SK-N-MC (cell line): ENCODE measurements around the gene PRKCZ.

Experiments used
- DNase-seq: peaks from one replicate; pipeline ENCODE4 v3.0.0-alpha.2; 2011; ENCODE audit warnings: low read depth, low spot score
- H3K27ac ChIP-seq: fragments of 200-600 bp; sonication (generic); 2 replicates; pipeline ENCODE4 v1.5.1; 2016; ENCODE audit warnings: mixed run types
- H3K36me3 ChIP-seq: fragments of 200-600 bp; sonication (generic); 2 replicates; pipeline ENCODE4 v1.6.1; 2017; ENCODE audit warnings: antibody characterized with exemption, low read length, mixed read lengths; ENCODE audit not compliant: insufficient read depth
- H3K4me3 ChIP-seq: fragments of 200-600 bp; sonication (generic); 2 replicates; pipeline ENCODE4 v1.5.1; 2016
- H3K9ac ChIP-seq: fragments of 200-600 bp; sonication (generic); 2 replicates; pipeline ENCODE4 v1.8.0; 2017; ENCODE audit warnings: mixed run types, mixed read lengths; ENCODE audit not compliant: insufficient read length
- H3K9me3 ChIP-seq: fragments of 200-600 bp; sonication (generic); 2 replicates; pipeline ENCODE4 v1.6.1; 2017; ENCODE audit warnings: low read depth, mild to moderate bottlenecking, antibody characterized with exemption, low read length, moderate library complexity, mixed read lengths
- EZH2 ChIP-seq: fragments of 200-600 bp; sonication (generic); IDR thresholded peaks from one replicate; pipeline ENCODE4 v1.6.1; 2017; ENCODE audit warnings: antibody characterized with exemption
- FOXP2 ChIP-seq: optimal IDR thresholded peaks from 2 replicates; pipeline ENCODE3; 2011; ENCODE audit warnings: mild to moderate bottlenecking, moderate library complexity; ENCODE audit not compliant: insufficient read depth; ENCODE audit errors: extremely low read length, control extremely low read depth
- POLR2AphosphoS5 ChIP-seq: IDR thresholded peaks from 2 replicates; pipeline ENCODE4 v1.6.1; 2012; ENCODE audit warnings: mild to moderate bottlenecking, low read depth, low read length, borderline replicate concordance

Gene PRKCZ

GRCh38 chr1:2125350-2126211, 75.4 kb downstream of the PRKCZ start:
- H3K27ac ChIP-seq, result no peak overlapping the region
- H3K9ac ChIP-seq, result no peak overlapping the region
- H3K9me3 ChIP-seq, result no peaks in the 10 kb centered on the region
- TF ChIP-seq FOXP2 (no peak), EZH2 (no peak), POLR2AphosphoS5 (no peak)
- no peaks in the 10 kb centered on the region for H3K36me3 ChIP-seq
- H3K4me3 ChIP-seq, result no peak overlapping the region
- no peak for DNase-seq

- Histone ChIP-seq H3K36me3 (no peaks in the 10 kb centered on the region), H3K9me3 (no peaks in the 10 kb centered on the region), H3K9ac (no peak overlapping the region), H3K4me3 (no peak overlapping the region), H3K27ac (no peak overlapping the region)
- no peak for DNase-seq
- TF ChIP-seq EZH2 (no peak), POLR2AphosphoS5 (no peak), FOXP2 (no peak)
Observed at GRCh38 chr1:2126331-2127186, 76.3 kb downstream of the PRKCZ start.

DNA sequence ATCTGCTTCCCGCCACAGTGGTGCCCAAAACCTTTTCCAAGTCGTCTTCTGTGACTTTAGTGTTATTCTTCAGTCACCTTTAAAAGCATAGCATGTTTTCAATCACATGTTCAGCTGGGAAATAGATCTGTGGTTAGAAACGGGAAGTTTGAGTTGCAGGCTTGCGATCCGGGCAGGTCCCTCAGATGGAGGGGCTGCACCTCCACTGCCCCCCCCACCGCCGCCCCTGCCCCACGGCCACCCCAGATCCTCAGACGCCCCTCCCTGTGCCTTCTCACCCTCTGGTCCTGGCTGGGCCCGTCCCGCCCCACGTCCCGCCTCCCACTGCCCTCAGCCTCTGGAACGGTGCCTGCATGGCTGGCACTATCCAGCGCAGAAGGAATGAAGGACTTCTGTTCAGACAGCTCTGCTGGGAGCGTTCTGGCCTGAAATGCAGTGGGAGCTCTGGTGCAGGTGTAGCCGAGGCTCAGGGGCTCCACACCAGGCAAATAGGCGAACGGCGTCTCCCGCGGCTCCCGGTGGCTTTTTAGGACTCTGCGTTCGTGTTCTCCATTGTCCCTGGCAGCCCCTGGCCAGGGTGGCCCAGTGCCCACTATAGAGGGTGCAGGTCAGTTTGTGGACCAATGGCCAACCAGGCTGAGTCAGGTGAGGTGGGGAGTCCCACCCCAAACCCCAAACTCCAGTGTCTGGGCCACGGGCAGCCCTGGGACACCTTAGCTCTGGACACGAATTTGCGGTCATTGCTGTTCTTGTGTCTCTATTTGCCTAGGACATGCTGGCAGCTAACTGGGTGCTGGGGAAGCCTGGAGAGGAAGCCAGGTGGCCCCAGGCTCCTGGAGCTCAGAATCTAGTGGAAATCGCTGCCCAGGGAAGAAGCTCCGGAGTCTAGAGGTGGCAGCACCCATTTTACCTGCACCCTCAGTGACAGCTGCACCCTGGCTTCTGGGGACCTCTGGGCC, 77.3 kb downstream of the PRKCZ start:
- Histone ChIP-seq H3K4me3 (peak overlapping the region; percentile 49; the same call in 1 of the 2 replicates), H3K36me3 (no peaks in the 10 kb centered on the region), H3K9ac (no peak overlapping the region), H3K9me3 (no peaks in the 10 kb centered on the region), H3K27ac (no peak overlapping the region)
- DNase-seq, result no peak
- no peak for TF ChIP-seq EZH2
- TF ChIP-seq FOXP2, result no peak
- TF ChIP-seq POLR2AphosphoS5, result no peak

DNA sequence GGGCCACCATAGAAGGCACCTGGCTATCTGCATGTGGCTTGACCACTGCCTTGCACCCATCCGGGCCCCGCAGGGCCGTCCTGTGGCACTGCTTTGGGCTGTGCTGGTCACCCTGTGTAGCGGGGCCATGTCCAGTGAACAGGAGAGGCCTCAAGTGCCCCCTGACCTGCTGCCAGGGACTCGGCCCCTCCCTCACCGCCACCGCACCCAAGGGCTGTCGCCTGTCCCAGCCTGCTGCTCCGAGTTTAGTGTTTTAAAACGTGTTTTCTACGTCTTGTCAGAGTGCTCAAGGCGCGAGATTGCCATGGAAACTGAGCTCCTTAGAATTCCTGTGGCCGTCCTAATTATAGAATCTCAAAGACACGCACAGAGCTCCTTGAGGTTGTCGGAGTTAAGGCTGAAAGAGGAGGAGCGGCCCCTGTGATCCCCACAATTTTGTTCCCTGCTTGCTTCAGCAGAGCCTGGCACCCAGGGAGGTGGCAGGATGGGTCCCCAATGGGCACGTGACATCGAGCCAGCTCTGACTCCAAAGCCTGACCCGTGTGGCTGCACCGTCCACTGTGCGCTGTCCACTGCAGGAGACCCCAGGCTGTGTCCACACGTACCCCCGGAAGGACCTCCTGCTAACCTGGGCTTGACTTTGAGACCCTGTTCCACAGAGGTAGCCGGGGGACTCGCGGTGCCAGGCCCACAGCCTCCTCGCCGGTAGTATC, 78.1 kb downstream of the PRKCZ start:
- H3K9me3 ChIP-seq, result no peaks in the 10 kb centered on the region
- no peak for TF ChIP-seq POLR2AphosphoS5
- TF ChIP-seq FOXP2, result no peak
- no peak for TF ChIP-seq EZH2
- DNase-seq, result no peak
- H3K27ac ChIP-seq, result no peak overlapping the region
- peak overlapping the region; percentile 49 for H3K4me3 ChIP-seq
- no peaks in the 10 kb centered on the region for H3K36me3 ChIP-seq
- H3K9ac ChIP-seq, result peak overlapping the region; percentile 16

DNA sequence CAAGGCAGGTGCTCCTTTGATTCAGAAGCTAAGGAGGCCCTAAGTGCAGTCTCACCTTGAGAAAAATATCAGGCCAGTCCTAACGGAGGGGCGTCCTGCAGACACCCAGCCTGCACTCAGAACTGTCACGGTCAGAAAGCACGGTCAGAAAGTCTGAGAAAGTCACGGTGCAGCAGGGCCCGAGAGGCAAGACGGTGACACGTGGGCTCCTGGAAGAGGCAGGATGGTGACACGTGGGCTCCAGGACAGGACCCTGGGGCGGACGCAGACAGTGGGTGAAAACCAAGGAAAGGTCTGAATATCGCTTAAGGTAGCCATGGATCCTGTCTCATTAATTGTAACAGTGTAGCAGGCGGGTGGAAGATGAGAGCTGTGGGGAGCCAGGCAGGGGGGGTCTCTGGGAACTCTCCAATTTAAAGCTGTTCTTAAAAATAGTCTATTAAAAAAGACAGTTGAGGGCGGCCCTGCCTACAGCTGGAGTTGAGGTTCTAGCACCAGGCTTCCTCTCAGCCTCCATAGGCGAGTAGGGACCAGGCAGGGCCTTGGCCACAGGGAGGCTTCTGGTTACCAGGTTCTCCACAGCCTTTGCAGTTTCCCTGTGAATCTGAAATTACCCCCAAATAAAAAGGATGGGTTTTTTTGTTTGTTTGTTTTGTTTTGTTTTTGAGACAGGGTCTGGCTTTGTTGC, 79.2 kb downstream of the PRKCZ start:
- DNase-seq, result no peak
- TF ChIP-seq POLR2AphosphoS5 (no peak), FOXP2 (no peak), EZH2 (no peak)
- Histone ChIP-seq H3K4me3 (no peak overlapping the region), H3K9me3 (no peaks in the 10 kb centered on the region), H3K27ac (no peak overlapping the region), H3K36me3 (no peaks in the 10 kb centered on the region), H3K9ac (no peak overlapping the region)

DNA sequence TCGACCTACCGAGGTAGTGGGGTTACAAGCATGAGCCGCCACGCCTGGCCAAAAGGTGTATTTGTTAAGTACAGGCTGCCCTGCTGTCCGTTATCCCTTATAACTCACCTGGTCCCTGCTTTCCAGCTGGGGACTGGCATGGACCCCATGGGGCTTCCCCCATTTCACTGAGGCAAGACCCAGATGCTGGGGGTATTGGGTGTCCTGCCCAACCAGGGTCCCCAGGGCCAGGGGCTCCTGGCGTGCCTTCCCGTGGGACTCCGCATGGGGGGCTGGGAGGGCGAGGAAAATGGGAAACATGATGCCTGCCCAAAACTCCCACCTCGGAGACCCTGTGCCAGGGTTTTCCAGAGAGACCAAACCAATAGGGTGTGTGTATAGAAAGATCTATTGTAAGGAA, 79.9 kb downstream of the PRKCZ start:
- TF ChIP-seq POLR2AphosphoS5, result no peak
- Histone ChIP-seq H3K27ac (no peak overlapping the region), H3K36me3 (no peaks in the 10 kb centered on the region), H3K4me3 (no peak overlapping the region), H3K9me3 (no peaks in the 10 kb centered on the region), H3K9ac (no peak overlapping the region)
- DNase-seq, result no peak

GRCh38 chr1:2130871-2131289, 80.7 kb downstream of the PRKCZ start:
- DNase-seq, result no peak
- Histone ChIP-seq H3K4me3 (no peak overlapping the region), H3K27ac (no peak overlapping the region), H3K9ac (no peak overlapping the region), H3K36me3 (no peaks in the 10 kb centered on the region), H3K9me3 (no peaks in the 10 kb centered on the region)
- TF ChIP-seq FOXP2, result no peak
- no peak for TF ChIP-seq EZH2
- no peak for TF ChIP-seq POLR2AphosphoS5
